ENCODE results near the gene SKIL.

Gene SKIL

GRCh38 chr3:170361711-170362110 lies 4.2 kb downstream of the SKIL start:
- TF ChIP-seq GABPA (IDR thresholded peaks at IDR 0.05; ENCODE audit: low read depth) (no peak), POLR2AphosphoS5 (IDR thresholded peaks at IDR 0.05; ENCODE audit: low read depth) (no peak), REST (IDR thresholded peaks at IDR 0.05; ENCODE audit: insufficient replicate concordance, low read depth) (no peak), CTCF (IDR thresholded peaks at IDR 0.05; ENCODE audit: insufficient read depth, low read length) (no peak), SPI1 (IDR thresholded peaks at IDR 0.05; ENCODE audit: borderline replicate concordance, low read depth) (no peak)
- no peak for DNase-seq (ENCODE audit: low read depth in 1 of 2, low spot score in 1 of 2)
- Histone ChIP-seq H3K27ac (replicated peaks) (no peak overlapping the region), H3K27me3 (ENCODE audit: insufficient read depth, poor library complexity, severe bottlenecking) (no peaks in the 10 kb centered on the region), H3K4me3 (replicated peaks; ENCODE audit: insufficient read depth, low read length) (no peak overlapping the region)

- DNase-seq (ENCODE audit: low read depth in 1 of 2, low spot score in 1 of 2), result no peak
- Histone ChIP-seq H3K4me3 (replicated peaks; ENCODE audit: insufficient read depth, low read length) (no peak overlapping the region), H3K27ac (replicated peaks) (no peak overlapping the region), H3K27me3 (ENCODE audit: insufficient read depth, poor library complexity, severe bottlenecking) (no peaks in the 10 kb centered on the region)
- TF ChIP-seq SPI1 (IDR thresholded peaks at IDR 0.05; ENCODE audit: borderline replicate concordance, low read depth) (no peak), REST (IDR thresholded peaks at IDR 0.05; ENCODE audit: insufficient replicate concordance, low read depth) (no peak), CTCF (IDR thresholded peaks at IDR 0.05; ENCODE audit: insufficient read depth, low read length) (no peak), POLR2AphosphoS5 (IDR thresholded peaks at IDR 0.05; ENCODE audit: low read depth) (no peak), GABPA (IDR thresholded peaks at IDR 0.05; ENCODE audit: low read depth) (no peak)
Observed at GRCh38 chr3:170363471-170363994, 6.0 kb downstream of the SKIL start.

GRCh38 chr3:170364965-170365364 lies 7.5 kb downstream of the SKIL start:
- Histone ChIP-seq H3K4me3 (replicated peaks; ENCODE audit: insufficient read depth, low read length) (no peak overlapping the region), H3K27me3 (ENCODE audit: insufficient read depth, poor library complexity, severe bottlenecking) (no peaks in the 10 kb centered on the region), H3K27ac (replicated peaks) (no peak overlapping the region)
- no peak for DNase-seq (ENCODE audit: low read depth in 1 of 2, low spot score in 1 of 2)
- TF ChIP-seq POLR2AphosphoS5 (IDR thresholded peaks at IDR 0.05; ENCODE audit: low read depth) (no peak), CTCF (IDR thresholded peaks at IDR 0.05; ENCODE audit: insufficient read depth, low read length) (no peak), SPI1 (IDR thresholded peaks at IDR 0.05; ENCODE audit: borderline replicate concordance, low read depth) (no peak), REST (IDR thresholded peaks at IDR 0.05; ENCODE audit: insufficient replicate concordance, low read depth) (no peak), GABPA (IDR thresholded peaks at IDR 0.05; ENCODE audit: low read depth) (no peak)

Data from HL-60 (cell line).